Fibroblast of skin of back (primary cell): ENCODE measurements around the gene UNC80.

ENCODE experiments used
- DNase-seq: peaks from one replicate; pipeline ENCODE4 v3.0.0-alpha.2; 2013

The UNC80 gene

DNA sequence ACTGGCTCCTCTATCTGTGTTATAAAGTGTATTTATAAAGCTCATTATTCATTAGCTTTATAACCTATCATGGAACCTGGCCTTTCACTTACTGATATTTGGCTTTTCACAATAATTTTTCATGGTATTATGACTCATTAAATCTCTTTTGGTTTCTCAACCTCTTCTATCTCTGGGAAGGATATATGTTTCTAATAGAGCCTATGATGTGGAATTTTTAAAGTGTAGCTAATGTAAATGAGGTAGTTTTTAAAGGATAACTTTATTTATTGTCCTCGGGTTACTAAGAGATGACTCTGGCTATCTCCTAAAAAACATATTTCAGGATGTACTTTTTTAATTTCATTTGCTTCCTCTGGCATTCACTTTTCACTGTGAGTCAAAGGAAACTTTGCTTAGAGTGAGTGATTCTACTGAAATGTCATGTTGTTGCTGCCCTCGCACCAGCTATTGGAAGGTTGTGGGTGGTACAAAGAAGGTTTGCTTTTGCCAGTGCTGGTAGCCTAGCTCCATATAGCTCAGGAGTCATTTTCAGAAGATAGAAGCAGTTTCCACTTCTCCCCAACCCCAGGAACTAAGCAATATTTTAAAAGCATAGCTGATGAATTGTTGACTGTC is 145.6 kb downstream of the UNC80 start:
- no peak for DNase-seq

DNA sequence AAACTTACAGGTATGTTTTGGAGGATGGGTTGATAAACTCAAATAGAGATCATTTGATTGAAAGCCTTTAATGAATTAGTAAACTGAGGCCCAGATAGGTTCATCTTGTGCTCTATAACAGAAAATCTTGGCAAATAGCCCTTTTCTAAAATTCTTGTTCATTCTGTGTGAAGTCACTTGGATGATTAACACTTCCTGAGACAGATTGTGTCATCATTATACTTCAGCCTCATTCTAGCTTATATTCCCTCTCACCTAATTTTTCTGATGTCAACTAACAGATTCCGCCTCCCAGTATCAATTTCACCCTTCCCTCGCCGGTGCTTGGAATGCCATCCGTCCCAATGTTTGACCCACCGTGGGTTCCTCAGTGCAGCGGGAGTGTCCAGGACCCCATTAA is 146.6 kb downstream of the UNC80 start:
- DNase-seq: no peak

DNA sequence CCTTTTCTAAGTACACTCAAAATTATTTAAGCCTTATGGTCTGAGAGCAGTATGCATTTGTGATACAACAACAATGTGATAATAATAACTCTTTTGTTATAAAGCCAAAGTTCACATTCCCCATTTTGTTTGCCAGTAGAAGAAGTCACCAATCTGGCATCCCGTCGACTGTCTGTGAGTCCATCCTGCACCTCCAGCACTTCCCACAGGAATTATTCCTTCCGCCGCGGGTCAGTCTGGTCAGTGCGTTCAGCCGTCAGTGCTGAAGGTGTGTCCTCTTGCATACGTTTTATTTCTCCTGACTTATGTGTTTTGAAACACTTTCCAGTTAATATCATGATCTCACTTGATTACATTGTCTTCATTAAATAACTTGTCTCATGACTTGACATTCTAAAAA is 150.5 kb downstream of the UNC80 start:
- no peak for DNase-seq

DNA sequence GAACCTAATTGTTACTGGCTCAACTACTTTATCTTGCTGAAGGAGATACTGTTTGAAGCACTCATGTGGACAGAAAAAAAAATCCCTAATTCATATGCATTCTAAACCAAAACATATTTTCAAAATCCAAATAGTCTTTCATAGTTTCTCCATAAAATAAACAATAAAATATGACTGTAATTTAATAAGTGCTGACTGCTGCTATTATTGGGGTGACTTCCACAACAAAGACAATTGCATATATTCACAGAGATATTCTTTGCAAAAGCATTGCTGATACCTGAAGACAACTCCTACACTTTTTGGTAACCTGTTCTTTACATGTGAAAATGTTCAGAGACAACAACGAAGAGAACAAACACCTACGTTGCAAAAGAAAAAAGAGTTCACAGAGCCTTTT is 157.7 kb downstream of the UNC80 start:
- no peak for DNase-seq

DNA sequence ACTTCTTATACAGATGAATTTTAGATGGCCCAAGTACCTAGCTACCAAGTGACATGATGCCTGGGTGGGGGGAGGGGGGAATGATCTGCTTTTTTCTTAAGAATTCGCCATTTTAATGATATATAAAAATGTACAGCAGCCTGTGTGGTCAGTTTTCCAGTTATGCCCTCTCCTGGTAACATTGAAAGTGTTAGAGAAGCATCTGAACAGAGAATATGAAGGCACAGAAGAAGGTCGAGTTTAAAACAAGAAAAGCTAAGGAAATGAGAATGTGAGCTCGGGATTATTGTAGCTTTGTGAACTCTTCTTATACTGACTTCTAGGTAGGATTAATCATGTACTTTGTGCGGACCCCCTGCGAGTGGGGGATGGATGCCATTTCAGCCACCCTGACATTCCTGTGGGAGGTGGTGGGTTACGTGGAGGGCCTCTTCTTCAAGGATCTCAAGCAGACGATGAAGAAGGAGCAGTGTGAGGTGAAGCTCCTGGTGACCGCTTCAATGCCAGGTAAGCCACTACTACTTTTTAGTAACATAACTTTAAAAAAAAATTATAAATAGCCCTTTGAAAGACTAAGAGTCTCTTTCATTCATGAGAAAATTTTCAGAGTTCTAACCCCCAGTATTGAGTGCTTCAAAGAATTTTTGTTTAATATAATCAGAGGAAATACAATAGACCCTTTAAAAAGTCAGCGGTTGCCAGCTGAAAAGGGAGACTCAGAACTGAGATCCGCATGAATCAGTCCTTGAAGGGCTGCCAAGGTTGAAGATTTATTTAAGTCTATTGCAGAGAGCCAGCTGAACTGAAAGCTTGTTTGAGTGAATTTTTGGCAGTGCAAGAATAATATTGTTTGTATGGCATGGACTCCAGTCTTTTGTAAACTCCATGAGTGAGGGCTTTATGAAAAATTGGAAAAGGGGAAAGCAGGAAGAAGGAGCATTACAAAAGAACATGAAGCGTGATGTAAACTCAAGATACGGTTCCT is 162.2 kb downstream of the UNC80 start:
- peak; percentile 59 for DNase-seq

DNA sequence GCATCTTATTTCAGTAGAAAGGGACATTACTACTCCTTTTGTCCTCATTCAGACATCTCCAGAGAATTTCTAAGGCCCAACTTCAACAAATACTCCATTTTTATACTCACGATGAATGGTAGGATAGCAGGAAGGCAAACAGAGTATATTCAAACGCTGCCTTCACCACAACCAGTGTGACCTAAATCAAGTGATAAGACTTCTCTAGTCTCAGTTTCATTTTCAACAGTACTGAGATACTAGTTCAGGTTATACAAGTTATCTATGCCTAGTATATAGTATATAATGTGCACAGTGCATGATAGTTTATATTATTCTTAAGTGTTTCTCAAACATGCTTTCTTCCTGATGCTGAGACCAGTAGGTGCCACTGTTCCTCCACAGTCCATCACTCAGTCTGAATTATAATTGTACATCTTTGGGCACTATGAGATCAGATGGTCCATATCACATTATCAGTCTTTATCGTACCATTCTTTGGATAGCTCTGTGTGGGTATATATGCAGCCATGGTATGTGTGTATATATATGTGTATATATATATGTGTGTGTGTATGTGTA is 164.6 kb downstream of the UNC80 start:
- DNase-seq: no peak

DNA sequence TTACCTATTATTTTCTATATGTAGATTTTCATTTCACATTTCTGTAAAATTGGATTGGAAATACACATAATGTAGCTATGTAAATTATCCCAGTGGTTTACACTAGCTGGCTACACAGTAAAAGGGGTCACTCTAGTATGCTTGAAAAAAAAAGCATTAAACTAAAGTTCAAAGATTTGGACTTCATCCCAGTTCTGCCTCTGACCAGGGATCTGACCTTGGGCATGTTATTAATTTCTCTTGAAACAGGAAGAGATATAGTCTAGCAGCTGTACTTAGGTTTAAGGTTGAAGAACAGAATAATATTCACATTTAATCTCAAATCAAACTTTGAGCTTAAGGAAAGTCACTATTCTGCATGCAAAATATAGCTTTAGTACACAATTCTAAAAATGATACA is 166.3 kb downstream of the UNC80 start:
- no peak for DNase-seq

DNA sequence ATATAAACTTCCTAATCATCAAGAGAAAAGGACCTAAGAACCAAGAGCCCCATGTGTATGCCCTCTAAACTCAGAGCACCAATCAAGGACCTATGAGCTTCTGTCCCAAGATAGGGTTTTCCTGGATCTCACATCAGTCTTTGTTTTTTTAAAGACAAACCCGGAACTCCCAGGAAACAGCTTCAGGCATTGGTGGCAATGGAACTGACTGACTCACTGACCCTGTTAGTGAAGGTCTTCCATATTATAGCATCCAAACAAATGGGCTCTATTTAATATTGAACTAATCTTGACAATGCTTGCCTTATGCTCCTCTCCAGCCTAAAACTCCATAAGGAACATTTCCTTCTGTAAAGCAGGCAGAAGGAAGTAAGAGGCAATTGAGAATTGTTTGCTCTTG is 167.3 kb downstream of the UNC80 start:
- DNase-seq: no peak

DNA sequence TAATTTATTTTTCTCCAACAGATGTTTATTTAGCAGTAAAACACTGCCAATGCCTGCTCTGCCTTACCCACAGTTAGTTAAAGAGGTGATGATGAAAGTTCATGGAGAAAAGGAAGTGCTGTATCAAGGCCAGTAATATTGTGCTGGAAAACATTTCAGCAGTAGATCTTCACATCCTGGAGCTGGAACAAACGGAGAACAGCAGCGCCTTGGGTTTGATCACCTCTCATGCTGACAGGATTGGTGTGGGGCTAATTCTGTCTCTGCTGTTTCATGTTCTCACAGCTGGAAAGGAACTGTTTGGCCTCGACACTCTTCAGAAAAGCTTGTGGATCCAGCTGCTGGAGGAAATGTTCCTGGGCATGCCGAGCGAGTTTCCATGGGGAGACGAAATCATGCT is 169.3 kb downstream of the UNC80 start:
- no peak for DNase-seq

DNA sequence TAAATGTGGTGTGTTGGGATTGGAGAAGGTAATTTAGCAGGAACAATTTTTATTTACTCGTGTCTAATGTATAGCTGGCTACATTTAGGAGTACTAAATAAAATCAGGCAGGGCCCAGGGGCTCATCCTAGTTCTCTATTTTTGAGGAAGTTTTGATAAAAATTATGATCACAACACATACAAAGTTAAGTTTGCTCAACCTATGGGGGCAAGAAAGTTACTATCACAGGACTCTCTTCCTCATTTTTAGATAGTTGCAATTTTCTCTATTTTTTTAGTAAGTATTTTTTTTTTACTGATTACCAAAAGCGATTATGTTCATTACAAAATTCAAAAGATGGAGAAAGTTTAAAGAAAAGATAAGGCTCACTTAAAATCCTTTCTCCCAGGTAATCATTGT is 170.8 kb downstream of the UNC80 start:
- DNase-seq: no peak

DNA sequence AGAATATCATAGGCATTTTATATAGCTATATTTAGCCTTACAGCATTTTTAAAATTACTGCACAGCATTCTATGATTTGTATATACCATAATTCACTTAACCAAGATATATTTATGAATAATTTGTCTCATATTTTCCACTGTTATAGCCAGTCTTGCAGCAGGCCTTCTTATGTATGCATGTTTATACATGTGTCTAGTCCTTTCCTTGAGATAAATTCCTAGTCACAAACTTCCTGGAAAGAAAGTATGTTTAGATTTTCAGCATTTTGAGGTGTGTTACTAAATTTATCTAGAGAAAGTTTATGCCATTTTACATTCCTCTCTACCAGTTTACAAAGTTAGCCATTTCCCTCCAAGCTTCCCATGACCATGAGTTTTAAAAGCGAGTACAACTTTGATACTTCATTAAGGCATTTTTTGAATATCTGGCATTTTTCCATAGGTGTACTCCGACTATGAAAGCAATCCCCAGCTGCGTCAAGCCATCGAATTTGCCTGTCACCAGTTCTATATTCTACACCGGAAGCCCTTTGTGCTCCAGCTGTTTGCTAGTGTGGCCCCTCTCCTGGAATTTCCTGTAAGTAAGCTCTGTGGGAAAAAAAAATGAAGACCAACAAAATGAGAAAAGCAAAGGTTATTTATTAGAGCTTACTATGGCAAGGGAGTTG is 171.4 kb downstream of the UNC80 start:
- DNase-seq: no peak

DNA sequence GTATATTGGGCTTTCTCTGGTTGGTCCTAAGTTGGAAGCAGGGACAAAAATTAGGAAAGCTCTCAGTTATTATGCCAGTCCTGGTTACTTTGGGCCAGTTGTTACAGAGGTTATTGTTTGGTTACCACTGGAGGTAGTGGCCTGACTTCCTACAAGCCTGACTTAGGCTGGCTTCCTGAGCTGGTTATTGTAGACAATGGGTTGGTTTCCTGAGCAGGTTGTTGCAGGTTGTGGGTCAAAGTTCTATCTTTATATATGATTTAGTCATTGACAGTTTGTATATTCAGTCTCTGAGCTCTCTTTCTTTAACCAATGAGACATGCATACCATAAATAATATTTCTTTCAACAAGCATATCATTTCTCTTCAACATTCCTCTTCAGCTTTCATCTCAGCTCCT is 172.1 kb downstream of the UNC80 start:
- DNase-seq: no peak

DNA sequence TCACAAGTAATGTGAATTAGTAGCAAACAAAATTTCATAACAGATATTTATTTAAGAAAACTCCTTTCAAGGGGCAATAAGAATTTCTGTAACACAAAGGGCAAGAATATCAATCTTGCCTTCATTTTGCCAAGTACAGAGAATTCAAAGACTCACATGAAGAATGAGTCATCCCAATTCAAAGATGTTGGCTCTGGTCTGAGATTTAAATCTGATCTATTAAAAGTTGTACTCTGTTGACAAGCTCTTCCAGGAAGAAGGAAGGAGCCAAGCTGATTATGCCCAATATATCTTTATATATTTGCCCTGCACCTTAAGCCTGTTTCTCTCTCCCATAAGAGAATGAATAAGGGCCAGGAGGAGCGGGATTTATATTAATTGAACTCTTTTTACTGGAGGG is 174.9 kb downstream of the UNC80 start:
- no peak for DNase-seq

DNA sequence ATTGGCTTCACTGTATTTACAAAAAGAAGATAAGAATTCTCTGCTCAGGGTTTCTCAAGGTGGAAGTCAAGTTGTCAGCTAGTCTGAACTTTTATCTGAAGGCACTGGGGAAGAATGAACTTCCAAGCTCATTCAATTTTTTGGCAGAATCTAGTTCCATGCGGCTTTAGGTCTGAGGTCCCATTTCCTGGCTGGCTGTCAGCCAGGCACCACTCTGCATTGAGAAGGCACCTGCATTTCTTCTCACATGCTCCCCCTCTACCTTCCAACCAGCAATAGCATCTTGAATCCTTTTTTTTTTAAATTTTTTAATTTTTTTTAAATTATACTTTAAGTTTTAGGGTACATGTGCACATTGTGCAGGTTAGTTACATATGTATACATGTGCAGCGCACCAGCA is 184.6 kb downstream of the UNC80 start:
- no peak for DNase-seq

DNA sequence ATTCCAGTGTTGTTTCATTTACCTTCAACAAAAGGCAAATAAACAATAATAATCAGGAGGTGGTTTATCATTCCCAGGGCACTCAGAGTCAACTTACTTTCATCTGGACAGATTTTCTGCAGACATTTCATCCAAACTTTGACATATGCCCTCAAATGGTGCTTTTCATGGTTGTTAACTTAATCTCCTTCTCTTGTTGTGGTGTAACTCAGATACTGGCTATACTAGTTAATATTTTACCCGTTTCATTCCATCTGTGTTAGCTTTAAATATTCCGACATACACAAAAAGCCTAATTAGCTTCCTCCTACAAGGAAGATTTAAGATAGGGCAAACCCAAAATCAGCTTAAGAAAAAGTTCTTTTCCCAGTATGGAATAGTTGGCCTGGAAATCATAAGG is 186.4 kb downstream of the UNC80 start:
- no peak for DNase-seq

DNA sequence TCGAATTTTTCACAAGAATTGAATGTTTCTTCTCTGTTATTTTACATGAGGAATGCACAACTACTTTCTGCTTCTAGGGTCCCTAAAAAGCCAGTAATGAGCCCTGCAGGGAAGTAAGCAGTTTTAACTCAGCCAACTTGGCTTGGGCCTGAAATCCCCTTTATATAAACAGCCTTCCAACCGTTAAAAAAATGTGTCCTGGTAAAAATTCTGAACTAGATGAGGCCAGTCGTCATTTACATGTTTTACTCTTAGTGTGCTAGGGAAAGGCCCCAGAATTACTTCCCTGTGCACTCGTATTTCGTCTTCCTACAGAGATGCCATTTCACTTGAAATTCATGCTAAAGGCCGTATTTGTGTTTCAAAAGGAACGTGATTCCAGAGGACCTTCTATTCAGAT is 188.4 kb downstream of the UNC80 start:
- DNase-seq: no peak

DNA sequence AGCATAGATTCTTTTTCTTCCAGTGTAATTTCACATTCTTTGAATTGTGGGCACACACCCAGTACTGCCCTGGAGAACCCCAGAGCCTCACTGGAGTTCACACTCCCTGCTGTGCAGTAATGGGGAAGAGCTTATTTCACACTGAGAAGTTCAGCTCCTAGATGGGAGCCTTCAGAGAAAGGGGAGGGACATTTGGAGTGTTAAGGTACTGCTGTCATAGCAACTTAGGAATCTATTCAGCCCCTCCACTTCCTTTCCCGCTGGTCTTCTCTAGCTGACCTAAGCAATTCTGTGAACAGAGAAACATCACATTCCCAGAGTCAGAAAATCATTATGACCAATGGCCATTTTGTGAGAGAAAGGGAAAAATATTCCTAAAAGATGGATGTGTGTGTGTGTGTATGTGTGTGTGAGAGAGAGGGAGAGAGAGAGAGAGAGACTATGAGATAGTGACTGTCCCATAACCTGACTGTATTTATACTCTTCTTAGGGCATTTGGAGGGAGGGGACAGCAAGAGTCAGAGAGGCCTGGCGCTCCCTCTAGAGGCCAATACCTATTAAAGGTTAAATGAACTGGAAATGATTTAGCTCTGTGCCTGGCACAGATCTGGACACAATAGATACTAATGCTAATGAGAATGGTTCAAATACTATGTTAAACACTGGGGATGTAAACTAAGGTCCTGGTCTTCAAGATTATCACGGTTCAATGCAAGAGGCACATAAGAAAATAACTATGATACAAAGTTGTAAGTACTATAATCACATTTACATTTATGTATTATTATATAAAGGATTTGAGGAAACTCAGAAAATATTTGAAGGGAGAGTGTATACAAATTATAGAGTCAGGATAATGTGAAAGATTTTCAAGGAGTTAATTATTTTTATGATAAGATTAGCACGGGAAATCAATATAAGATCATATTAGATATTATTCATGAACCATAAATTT is 189.3 kb downstream of the UNC80 start:
- peak; percentile 63 for DNase-seq

DNA sequence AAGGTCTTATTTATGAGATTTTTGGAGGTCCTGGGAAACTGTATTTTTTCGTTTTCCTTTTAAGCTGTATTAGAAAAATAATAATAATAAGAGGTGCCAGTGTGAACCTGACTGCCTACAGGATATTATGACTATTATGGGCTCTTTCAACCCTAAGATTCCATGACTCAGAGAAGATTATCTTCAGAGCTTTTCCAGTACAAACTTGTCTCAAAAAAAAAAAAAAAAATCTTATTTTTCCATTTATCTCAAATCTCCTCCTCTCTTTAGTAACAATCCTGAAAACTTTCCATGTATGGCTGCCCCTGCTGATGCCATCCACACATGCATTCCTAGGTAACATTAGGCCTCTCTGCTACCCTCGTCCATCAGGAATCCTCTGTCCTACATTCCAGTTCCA is 194.1 kb downstream of the UNC80 start:
- DNase-seq: no peak

DNA sequence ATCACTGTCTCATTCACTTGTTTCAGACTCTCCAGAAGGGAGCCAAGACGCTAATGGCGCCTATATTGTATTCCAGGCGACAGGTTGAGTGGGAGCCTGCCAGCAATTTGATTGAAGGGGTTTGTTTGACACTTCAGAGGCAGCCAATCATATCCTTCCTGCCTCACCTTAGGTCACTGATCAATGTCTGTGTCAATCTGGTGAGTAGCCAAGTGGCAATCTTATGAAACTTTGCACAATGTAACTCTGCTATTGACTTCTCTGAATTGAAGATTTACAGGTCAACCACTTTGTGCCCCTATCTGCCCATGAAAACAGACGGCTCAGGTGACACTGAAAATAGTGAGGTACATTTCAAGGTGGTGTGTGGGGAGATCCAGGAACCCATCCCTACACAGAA is 198.1 kb downstream of the UNC80 start:
- no peak for DNase-seq

DNA sequence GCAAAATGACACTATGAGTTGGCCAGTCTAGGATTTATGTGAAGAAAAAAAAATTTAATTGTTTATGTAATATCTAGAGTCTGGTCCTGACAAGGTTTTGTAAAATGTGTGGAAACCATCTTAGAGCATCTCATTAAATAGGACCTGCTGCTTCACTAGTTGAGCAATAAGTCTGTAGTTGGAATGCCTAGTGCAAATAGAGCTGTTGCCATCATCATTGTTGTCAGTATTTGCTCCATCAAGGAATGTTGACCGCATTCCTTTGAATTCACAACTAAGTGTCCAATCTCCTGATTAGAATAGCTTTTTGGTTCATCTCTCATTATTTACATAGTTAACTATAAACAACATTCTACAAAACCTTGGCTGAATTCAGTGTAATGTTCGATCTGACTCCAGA is 198.6 kb downstream of the UNC80 start:
- no peak for DNase-seq

DNA sequence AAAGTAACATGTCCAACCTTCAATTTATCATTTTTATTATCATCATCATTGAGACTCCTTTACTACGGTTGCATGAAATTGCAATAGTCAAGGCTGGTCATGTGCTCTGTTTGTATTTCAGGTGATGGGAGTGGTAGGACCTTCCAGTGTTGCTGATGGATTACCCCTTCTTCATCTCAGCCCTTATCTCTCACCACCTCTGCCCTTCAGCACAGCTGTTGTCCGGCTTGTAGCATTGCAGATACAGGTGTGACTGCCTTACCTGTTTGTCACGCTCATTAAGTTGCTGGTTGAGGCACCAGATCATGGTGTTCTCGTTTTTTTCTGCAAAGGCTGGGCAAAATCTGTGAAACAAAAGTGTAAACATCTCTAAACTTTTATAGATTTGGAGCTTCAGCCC is 199.1 kb downstream of the UNC80 start:
- DNase-seq: no peak

DNA sequence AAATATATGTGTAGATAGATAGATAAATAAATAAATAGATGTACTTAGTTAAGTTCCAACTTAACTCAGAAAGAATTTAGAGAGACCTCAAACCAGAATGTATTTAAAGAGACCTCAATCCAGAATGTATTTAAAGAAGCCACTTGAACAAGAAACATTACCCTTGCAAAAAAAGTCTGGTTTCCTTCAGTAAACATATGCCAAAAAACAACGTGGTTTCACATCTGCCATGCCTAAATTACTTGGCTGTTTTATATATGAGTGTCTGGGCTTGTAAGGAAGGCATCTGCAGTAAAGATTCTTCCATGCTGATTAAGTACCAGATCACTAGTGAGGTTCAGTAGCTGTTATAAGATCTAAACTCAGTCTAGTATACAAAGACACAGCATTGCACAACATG is 201.7 kb downstream of the UNC80 start:
- DNase-seq: no peak
